NCI-H2227 treated with DMSO at 0.1 percent for 48 hours (cell line): ENCODE measurements around the gene RASSF8.
"Not testable (repeated sequence)": the region's sequence is repeated elsewhere in the genome, so short reads cannot be mapped to it uniquely, and the experiment has no call there.

ENCODE experiments used
- DNase-seq: peaks from one replicate; lab custom pipeline; 2025; lab: John Stamatoyannopoulos, UW

Gene RASSF8

GRCh38 chr12:26057271-26057670 lies 98.8 kb downstream of the RASSF8 start:
- not testable (repeated sequence) for DNase-seq

GRCh38 chr12:26058308-26058707 lies 99.8 kb downstream of the RASSF8 start:
- DNase-seq, result no peak

- no peak for DNase-seq
Observed at GRCh38 chr12:26058818-26059217, 100.3 kb downstream of the RASSF8 start.

GRCh38 chr12:26062006-26062405 lies 103.5 kb downstream of the RASSF8 start:
- no peak for DNase-seq

GRCh38 chr12:26062566-26062965 lies 104.1 kb downstream of the RASSF8 start:
- DNase-seq, result no peak

GRCh38 chr12:26065451-26065850 lies 107.0 kb downstream of the RASSF8 start:
- DNase-seq, result no peak

GRCh38 chr12:26068503-26068902 lies 110.0 kb downstream of the RASSF8 start:
- no peak for DNase-seq

GRCh38 chr12:26069796-26070195 lies 111.3 kb downstream of the RASSF8 start:
- DNase-seq, result no peak

GRCh38 chr12:26077915-26078702 lies 119.6 kb downstream of the RASSF8 start:
- no peak for DNase-seq

- no peak for DNase-seq
Observed at GRCh38 chr12:26080911-26081310, 122.4 kb downstream of the RASSF8 start.

- DNase-seq, result no peak
Observed at GRCh38 chr12:26086936-26087335, 128.5 kb downstream of the RASSF8 start.

GRCh38 chr12:26088998-26089397 lies 130.5 kb downstream of the RASSF8 start:
- no peak for DNase-seq

GRCh38 chr12:26090836-26091510 lies 132.5 kb downstream of the RASSF8 start:
- DNase-seq, result no peak

GRCh38 chr12:26091822-26092221 lies 133.3 kb downstream of the RASSF8 start:
- DNase-seq, result no peak

GRCh38 chr12:26092346-26093105 lies 134.0 kb downstream of the RASSF8 start:
- no peak for DNase-seq

GRCh38 chr12:26095186-26095585 lies 136.7 kb downstream of the RASSF8 start:
- no peak for DNase-seq

GRCh38 chr12:26096036-26096435 lies 137.6 kb downstream of the RASSF8 start:
- DNase-seq, result no peak

- DNase-seq, result peak; percentile 11
Observed at GRCh38 chr12:26097046-26097878, 138.8 kb downstream of the RASSF8 start.

GRCh38 chr12:26100666-26101349 lies 142.3 kb downstream of the RASSF8 start:
- DNase-seq, result no peak

GRCh38 chr12:26101350-26101734 lies 142.9 kb downstream of the RASSF8 start:
- DNase-seq, result no peak

- DNase-seq, result no peak
Observed at GRCh38 chr12:26101763-26102162, 143.3 kb downstream of the RASSF8 start.
